Pancreas (tissue), 10 donors: ENCODE results near the gene PFDN2. TPM values are rescaled to one million over a fixed set of nuclear protein-coding genes. Genes with fewer than 3 reads are reported as not detected.

Experiments
- ATAC-seq, 4 donors: fragments of 200-7000 bp; cut with Tn5 transposase; one replicate each; pipeline versions ENCODE4 v1.8.0 to v1.9.1; 2020; ENCODE audit warnings: mild to moderate bottlenecking in 4 of 4, moderate library complexity in 4 of 4
- DNase-seq, 6 donors: peaks; one replicate each; pipeline ENCODE4 v3.0.0-alpha.2; 2020
- FAIRE-seq: peaks from 2 replicates; lab custom pipeline; 2012; peaks lifted over from hg19 to GRCh38; lab: Jason Lieb, UNC
- H3K27ac ChIP-seq, 4 donors: fragments of 200-600 bp; sonication (generic); 1 replicate in 3 of 4; 2 replicates in 1 of 4; pipeline versions ENCODE4 v1.5.0 to v1.8.0; 2020
- H3K27me3 ChIP-seq, 4 donors: fragments of 200-600 bp; one replicate each; pipeline ENCODE4 v1.8.0; 2021
- H3K36me3 ChIP-seq, 3 donors: fragments of 200-600 bp; sonication (generic) in 1 of 3; one replicate each; pipeline versions ENCODE4 v1.5.0 to v1.8.0; 2020 to 2021
- H3K4me1 ChIP-seq, 3 donors: fragments of 200-600 bp; one replicate each; pipeline ENCODE4 v1.8.0; 2021
- H3K4me3 ChIP-seq, 4 donors: fragments of 200-600 bp; sonication (generic) in 2 of 4; one replicate each; pipeline versions ENCODE4 v1.5.0 to v1.8.0; 2020 to 2021
- H3K9me3 ChIP-seq, 4 donors: fragments of 200-600 bp; one replicate each; pipeline ENCODE4 v1.8.0; 2021
- CTCF ChIP-seq, 4 donors: fragments of 200-600 bp; sonication (generic) in 3 of 4; IDR thresholded peaks; one replicate each; pipeline versions ENCODE4 v1.5.0 to v1.8.0; 2021; ENCODE audit warnings: antibody characterized with exemption in 4 of 4
- WGBS, 2 donors: extraction: QIAGEN DNeasy Blood & Tissue Kit; methylation state at CpG; one replicate each; pipeline ENCODE4 v1.1.7; 2013; 5-methylcytosine and 5-hydroxymethylcytosine counted together
- intact Hi-C, 3 donors: fragments of 100-400 bp; cut with DNase I; formaldehyde crosslinking; loops; one replicate each; pipeline versions ENCODE4 v1.11.1 to v1.14.2; 2022
- polyA plus RNA-seq, 2 donors: library from polyadenylated mRNA; stranded (reverse); fragments of 200-250 nt; gene quantifications; one replicate each; pipeline ENCODE4 v1.2.3, GENCODE V29; 2013
- total RNA-seq, 6 donors: library from RNA; stranded (reverse); fragmentation: NEBNext Ultra II Directional in 4 of 6; extraction: Animal tissue kit (Norgen Biotek cat#: 25700) in 4 of 6; gene quantifications; one replicate each; pipeline versions ENCODE4 v1.2.1 to v1.2.4, GENCODE V29; 2021 to 2023
- donor health status: healthy with polysubstance abuse.
- donor health status: DM: no; HTN: no; CAD: no; lungs with moderate emphysema.
- donor health status: DM: no; HTN: no; CAD: no.
- donor health status: control.
- donor health status: control.
- donor health status: Bipolar disorder and iron deficiency.
- donor health status: DM: yes; HTN: yes; CAD: no.
- donor health status: DM: no; HTN: no; CAD: no.
- donor health status: DM: no; HTN: no; CAD: no.
- donor health status: DM: yes; HTN: yes; CAD: no.

The PFDN2 gene
- total and polyA plus RNA-seq, 8 donors = 9.8 to 91.6 (median 18.7) TPM

DNA sequence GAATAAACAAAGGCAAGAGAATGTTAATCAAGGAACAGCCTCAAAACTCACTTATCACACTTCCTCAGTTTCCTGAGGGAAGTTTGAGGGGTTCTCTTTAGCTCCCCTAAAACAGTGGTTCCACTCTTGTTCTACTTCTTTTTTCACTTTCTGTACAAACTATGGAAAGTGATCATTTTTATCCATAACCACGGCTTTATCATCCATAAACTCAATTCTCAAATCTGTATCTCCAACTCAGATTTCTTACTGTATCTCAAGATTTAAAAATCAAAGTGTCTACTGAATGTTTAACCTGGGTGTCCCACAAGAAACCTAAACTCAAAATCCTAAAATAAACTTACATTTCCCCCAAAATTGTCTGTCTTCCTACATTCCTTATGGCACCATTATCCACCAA lies 3.9 kb downstream of the PFDN2 start:
- intact Hi-C loops = no loop called here
- ATAC-seq (no peak), FAIRE-seq (no peak), DNase-seq (no peak)
- 34 to 60% methylated on average over 1 of the region's 1 CpG for WGBS, 2 donors
- H3K9me3 ChIP-seq = no peaks in the 10 kb centered on the region
- no peaks in the 10 kb centered on the region for H3K36me3 ChIP-seq
- H3K27me3 ChIP-seq = no peaks in the 10 kb centered on the region
- H3K4me1 ChIP-seq = peaks cover 22 to 30% (median 24%) of the 10 kb centered on the region in 3 donors
- no peak for TF ChIP-seq CTCF (IDR thresholded peaks at IDR 0.05)
- no peak overlapping the region for H3K27ac ChIP-seq
- no peak overlapping the region for H3K4me3 ChIP-seq

DNA sequence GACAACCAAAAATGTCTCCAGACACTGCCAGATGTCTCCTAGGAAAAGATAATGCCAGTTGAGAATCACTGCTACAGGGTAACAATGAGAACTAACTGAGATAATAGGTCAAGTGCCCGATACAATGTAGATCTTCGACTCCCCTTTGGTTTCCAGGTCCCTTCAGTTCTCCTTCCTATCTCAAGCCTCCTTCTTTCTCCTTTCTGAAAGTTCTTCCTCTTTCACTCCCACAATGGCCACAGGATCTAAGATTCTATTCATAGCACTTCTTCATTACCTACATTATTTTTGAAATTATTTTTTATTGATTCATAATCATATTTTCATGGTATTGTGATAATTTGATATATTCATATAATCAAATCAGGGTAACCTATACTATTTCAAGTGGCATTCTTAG lies 6.3 kb downstream of the PFDN2 start:
- WGBS, 2 donors = 91% methylated on average over 2 of the region's 2 CpGs
- Histone ChIP-seq H3K9me3 (no peaks in the 10 kb centered on the region), H3K27ac (no peak overlapping the region), H3K4me3 (no peak overlapping the region), H3K4me1 (peaks cover 16 to 25% (median 22%) of the 10 kb centered on the region in 3 donors), H3K36me3 (no peaks in the 10 kb centered on the region), H3K27me3 (no peaks in the 10 kb centered on the region)
- FAIRE-seq = no peak
- no peak for TF ChIP-seq CTCF (IDR thresholded peaks at IDR 0.05)
- ATAC-seq = no peak
- DNase-seq = no peak
- intact Hi-C loops = no loop called here

DNA sequence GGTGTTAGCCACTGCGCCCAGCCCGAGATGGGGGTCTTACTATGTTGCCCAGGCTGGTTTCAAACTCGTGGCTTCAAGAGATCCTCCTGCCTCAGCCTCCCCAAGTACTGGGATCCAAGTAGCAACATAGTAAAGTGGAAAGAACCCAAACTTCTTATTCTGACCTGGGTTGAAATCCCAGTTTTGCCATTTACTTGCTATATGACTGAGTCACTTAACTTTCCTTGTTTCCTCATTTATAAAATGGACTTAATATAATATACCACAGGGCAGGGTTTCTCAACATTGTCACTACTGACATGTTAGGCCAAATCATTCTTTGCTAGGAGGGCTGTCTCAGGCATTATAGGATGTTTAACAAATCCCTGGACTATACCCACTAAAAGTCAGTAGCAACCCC lies 6.7 kb downstream of the PFDN2 start:
- H3K27ac ChIP-seq = no peak overlapping the region
- TF ChIP-seq CTCF (IDR thresholded peaks at IDR 0.05) = no peak
- 88 to 96% methylated on average over 3 of the region's 3 CpGs for WGBS, 2 donors
- no peaks in the 10 kb centered on the region for H3K9me3 ChIP-seq
- intact Hi-C loops = no loop called here
- FAIRE-seq (no peak), DNase-seq (no peak), ATAC-seq (no peak)
- H3K4me3 ChIP-seq = no peak overlapping the region
- no peaks in the 10 kb centered on the region for H3K27me3 ChIP-seq
- no peaks in the 10 kb centered on the region for H3K36me3 ChIP-seq
- peaks cover 12 to 22% (median 21%) of the 10 kb centered on the region in 3 donors for H3K4me1 ChIP-seq

DNA sequence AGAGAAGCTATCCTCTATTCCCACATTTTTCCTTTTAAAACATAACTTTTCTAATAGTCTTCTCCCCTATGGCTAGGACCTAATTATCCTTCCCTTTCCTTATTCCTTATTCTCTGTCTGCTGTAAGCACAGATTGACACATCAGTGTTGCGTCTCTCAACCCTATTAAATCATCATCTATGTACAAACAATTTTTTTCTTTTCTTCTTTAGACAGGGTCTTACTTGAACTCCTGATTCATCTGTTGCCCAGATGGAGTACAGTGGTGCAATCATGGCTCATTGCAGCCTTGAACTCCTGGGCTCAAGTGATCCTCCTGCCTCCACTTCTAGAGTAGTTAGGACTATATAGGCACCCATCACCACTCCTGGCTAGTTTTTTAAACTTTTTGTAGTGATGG lies 11.4 kb downstream of the PFDN2 start:
- peaks cover 0 to 8% (median 0%) of the 10 kb centered on the region in 3 donors for H3K36me3 ChIP-seq
- FAIRE-seq = no peak

More for the DNA sequence above, 11.4 kb downstream of the PFDN2 start:
- Histone ChIP-seq H3K27ac (no peak overlapping the region), H3K4me1 (no peaks in the 10 kb centered on the region), H3K4me3 (no peak overlapping the region), H3K9me3 (no peaks in the 10 kb centered on the region), H3K27me3 (no peaks in the 10 kb centered on the region)
- no peak for TF ChIP-seq CTCF (IDR thresholded peaks at IDR 0.05)
- intact Hi-C loops = no loop called here
- 97 to 100% methylated on average over 1 of the region's 1 CpG for WGBS, 2 donors
- ATAC-seq (no peak), DNase-seq (no peak)
